GM21576 (cell line): ENCODE data around the gene ETFA.

ENCODE experiments used
- ATAC-seq: cut with Tn5 transposase; IDR thresholded peaks from one replicate; pipeline ENCODE4 v1.9.1; 2021; ENCODE audit warnings: mild to moderate bottlenecking, moderate library complexity; ENCODE audit not compliant: unreplicated experiment

The ETFA gene

GRCh38 chr15:76340803-76341365 lies 29.6 kb upstream of the ETFA start:
- no peak for ATAC-seq

- ATAC-seq = no peak
Observed at GRCh38 chr15:76340198-76340802, 29.0 kb upstream of the ETFA start.

GRCh38 chr15:76339305-76340197 lies 28.3 kb upstream of the ETFA start:
- ATAC-seq = no peak

- ATAC-seq = no peak
Observed at GRCh38 chr15:76338486-76339304, 27.4 kb upstream of the ETFA start.

- no peak for ATAC-seq
Observed at GRCh38 chr15:76337696-76338485, 26.6 kb upstream of the ETFA start.

- ATAC-seq = no peak
Observed at GRCh38 chr15:76337059-76337695, 25.9 kb upstream of the ETFA start.

- ATAC-seq = peak; percentile 46
Observed at GRCh38 chr15:76336254-76337058, 25.2 kb upstream of the ETFA start, which contains the start of gene ISL2. Gene ISL2 (plus strand): TSS chr15:76336773. CDS start chr15:76336884, 111 bp downstream.

GRCh38 chr15:76335307-76336253 lies 24.3 kb upstream of the ETFA start:
- no peak for ATAC-seq

GRCh38 chr15:76334438-76335306 lies 23.4 kb upstream of the ETFA start:
- no peak for ATAC-seq

- ATAC-seq = no peak
Observed at GRCh38 chr15:76333720-76334437, 22.6 kb upstream of the ETFA start.

GRCh38 chr15:76333309-76333708 lies 22.0 kb upstream of the ETFA start:
- no peak for ATAC-seq

- no peak for ATAC-seq
Observed at GRCh38 chr15:76332796-76333195, 21.5 kb upstream of the ETFA start.

- ATAC-seq = no peak
Observed at GRCh38 chr15:76330080-76330680, 18.9 kb upstream of the ETFA start.

GRCh38 chr15:76328958-76329357 lies 17.7 kb upstream of the ETFA start:
- ATAC-seq = no peak

GRCh38 chr15:76328106-76328696 lies 16.9 kb upstream of the ETFA start:
- ATAC-seq = no peak
